GM12872 (cell line): ENCODE data around the gene MZF1.

ENCODE experiments used
- TF ChIP-seq, protein P1 (sequence below): IDR thresholded peaks from 3 replicates; pipeline ENCODE4 v1.5.1; 2011; ENCODE audit warnings: low read depth, mild to moderate bottlenecking, low read length, moderate library complexity; ENCODE audit not compliant: insufficient read depth

The MZF1 gene

DNA sequence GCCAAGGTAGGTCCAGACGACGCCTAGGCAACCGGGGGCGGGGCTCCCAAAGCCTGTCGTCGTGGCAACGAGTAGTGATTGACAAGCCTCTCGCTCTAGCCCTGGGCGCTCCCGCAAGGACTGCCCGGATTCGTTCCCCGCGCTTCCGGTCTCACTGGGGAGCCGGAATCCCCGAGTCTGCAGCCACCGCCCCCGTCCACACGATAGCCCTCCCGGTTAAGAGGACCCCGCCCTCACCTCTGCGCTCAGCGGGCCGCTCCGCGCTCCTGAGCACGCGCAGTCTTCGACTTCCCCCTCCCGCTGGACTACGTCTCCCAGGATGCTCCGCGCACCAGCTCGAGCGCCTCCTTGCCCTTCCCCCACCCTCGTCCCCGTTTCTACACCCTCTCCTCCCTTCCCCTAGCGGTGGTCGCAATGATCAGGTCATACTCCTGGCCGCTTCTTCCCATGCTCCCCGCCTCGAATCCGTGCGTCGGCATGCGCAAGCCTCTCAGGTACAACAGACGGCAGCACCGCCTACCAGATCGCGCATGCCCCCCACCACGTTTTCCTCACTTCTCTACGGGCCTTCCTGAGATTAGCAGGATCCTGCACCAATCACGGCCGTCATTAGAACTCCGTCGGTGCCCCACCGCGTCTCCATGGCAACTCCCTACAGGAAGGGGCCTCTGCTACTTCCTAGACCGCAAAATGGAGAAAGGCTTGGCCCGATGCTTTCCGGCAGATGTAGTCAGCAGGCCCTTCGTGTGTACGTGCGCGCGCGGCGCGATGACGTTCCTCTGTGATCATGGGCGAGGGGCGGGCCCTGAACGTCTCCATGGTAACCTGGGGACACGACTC lies at the start of gene MZF1:
MZF1 (minus strand) TSS at position 518 of the 840 bp plus-strand sequence. CDS start 1,946 bp downstream, outside the sequence.
- TF ChIP-seq, protein P1, sequence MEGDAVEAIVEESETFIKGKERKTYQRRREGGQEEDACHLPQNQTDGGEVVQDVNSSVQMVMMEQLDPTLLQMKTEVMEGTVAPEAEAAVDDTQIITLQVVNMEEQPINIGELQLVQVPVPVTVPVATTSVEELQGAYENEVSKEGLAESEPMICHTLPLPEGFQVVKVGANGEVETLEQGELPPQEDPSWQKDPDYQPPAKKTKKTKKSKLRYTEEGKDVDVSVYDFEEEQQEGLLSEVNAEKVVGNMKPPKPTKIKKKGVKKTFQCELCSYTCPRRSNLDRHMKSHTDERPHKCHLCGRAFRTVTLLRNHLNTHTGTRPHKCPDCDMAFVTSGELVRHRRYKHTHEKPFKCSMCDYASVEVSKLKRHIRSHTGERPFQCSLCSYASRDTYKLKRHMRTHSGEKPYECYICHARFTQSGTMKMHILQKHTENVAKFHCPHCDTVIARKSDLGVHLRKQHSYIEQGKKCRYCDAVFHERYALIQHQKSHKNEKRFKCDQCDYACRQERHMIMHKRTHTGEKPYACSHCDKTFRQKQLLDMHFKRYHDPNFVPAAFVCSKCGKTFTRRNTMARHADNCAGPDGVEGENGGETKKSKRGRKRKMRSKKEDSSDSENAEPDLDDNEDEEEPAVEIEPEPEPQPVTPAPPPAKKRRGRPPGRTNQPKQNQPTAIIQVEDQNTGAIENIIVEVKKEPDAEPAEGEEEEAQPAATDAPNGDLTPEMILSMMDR, result peak; percentile 13; the same call in 1 of the 3 replicates

DNA sequence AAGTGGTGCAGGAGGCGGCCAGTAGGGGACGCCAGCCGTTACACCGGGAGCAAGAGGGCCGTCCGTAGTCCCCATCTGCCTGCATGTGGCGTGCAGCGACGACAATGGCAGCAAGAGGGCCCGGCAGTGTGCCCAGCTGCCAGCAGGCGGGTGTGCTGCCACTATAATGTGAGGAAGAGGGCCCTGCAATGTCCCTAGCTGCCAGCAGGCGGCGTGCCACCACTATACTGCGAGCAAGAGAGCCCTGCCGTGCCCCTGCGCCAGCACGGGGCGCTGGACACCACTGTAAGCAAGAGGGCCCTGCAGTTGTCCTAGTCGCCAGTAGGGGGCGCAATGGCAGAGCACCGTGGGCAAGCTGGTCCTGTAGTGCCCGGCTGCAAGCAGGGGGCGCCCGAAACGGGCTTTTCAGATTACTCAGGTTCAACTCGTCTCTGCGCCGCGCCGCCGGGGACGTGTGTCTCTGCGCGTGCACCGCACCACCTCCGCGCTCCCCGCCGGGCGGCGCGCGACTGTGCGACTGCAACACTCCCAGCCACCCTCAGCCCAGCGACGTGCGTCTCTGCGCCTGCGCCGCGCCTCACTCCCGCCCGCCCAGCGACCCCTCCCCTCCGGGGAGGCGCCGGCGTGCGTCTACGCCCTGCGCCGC lies 33.2 kb upstream of the MZF1 start:
- TF ChIP-seq, protein P1, result peak; percentile 37

DNA sequence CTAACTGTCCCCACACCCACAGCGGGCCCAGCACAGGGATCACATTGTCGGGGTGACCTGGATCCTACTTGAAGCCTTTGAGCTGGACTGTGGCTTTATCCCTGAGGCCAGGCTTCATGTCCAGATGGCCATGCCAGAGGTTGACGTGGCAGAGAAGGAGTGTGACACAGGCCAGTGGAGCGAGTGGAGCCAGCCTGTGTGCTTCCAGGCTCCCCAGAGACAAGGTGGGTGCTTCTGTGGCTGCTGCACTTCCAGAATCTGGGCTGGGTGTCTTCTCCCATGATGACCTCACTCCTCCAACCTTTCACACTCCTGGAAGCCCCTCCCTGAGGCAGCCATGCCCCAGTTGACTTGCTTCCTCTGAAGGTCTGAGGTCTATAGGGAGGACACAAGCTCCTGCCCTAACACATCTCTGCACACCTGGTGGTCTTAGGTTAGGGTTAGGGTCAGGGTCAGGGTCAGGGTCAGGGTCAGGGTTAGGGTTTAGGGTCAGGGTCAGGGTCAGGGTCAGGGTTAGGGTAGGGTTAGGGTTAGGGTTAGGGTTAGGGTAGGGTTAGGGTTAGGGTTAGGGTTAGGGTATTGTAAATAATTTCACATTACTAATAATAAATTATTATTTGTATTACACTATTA lies 13.1 kb upstream of the MZF1 start:
- TF ChIP-seq, protein P1, result no peak

- TF ChIP-seq, protein P1, result no peak
These were observed 12.5 kb upstream of the MZF1 start for GRCh38 chr19:58585442-58586132.

DNA sequence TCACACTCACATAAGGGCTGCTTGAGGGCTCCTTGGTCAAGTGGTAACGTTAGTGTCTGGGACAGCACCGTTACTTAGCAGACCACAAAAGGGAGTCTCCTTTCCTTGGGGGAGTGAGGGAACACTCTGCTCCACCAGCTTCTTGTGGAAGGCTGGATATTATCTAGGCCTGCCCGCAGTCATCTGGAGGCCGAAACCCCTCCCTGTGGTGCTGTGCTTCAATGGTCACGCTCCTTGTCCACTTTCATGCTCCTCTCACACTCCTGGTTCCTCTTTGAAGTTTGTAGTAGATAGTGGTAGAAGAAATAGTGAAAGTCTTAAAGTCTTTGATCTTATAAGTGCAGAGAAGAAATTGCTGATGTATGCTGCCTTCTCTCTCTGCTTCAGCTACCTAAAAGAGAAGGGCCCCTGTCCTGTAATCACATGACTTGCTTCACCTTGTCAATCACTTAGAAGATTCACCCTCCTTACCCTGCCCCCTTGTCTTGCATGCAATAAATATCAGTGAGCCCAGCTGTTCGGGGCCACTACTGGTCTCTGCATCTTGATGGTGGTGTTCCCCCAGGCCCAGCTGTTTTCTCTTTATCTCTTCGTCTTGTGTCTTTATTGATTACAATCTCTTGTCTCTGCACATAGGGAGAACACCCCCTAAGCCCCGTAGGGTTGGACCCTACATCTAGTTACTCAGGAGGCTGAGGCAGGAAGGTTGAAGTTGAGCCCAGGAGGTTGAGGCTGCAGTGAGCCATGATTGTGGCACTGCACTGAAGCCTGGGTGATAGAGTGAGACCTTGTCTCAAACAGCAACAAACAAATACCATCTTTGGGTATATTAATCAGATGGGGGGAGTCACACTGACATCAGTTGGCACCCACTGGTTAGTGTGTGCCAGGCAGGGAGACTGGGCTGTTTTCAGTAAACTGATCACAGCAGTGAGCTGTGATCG lies 11.6 kb upstream of the MZF1 start:
- TF ChIP-seq, protein P1, result no peak

DNA sequence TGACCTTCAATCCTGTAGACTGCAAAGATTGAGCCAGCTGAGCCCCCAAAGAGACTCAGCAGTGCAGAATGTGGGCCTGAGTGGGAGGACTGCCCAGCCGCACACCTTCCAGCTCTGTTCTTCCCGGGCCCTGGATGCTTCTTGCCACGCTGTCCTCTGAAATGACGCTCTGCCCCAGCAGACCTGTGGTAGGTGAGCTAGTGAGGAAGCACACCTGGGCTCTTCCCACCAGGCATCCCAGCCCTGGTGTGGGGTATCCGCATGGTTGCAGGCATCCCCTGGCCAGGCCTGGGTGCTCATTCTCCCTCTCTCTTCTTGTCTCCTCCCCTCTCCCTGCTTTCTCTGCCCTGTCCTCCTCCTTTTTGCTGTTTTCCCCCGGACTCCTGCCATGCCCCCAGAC lies 9.8 kb upstream of the MZF1 start:
- TF ChIP-seq, protein P1, result no peak
